GM18951 (cell line): ENCODE data around the gene SERAC1.
"Not testable (repeated sequence)": the region's sequence is repeated elsewhere in the genome, so short reads cannot be mapped to it uniquely, and the experiment has no call there.

ENCODE experiments used
- POLR2A ChIP-seq: IDR thresholded peaks from 4 replicates; pipeline ENCODE4 v1.6.1; 2011; ENCODE audit warnings: mild to moderate bottlenecking; ENCODE audit not compliant: insufficient read length, insufficient read depth; ENCODE audit errors: extremely low read depth
- in situ Hi-C: fragments of 300-500 bp; cut with MboI; formaldehyde crosslinking; loops from one replicate; pipeline ENCODE4 v1.12.0; 2022; ENCODE audit warnings: low sequenced_read_pairs, mixed read lengths, inconsistent platforms; ENCODE audit not compliant: unreplicated experiment

SERAC1 gene

GRCh38 chr6:158168040-158168289, at the start of gene SERAC1:
TSS of gene SERAC1 (minus strand) at chr6:158168262. CDS start at chr6:158158363, 9,899 bp downstream.
- in situ Hi-C loops: no loop called here
- no peak for TF ChIP-seq POLR2A

GRCh38 chr6:158213925-158214674, 46.0 kb upstream of the SERAC1 start:
- TF ChIP-seq POLR2A: no peak
- in situ Hi-C loops: loop anchor here (10.0 kb wide), 2 partner anchors 471 to 761 kb away; no protein-coding TSS in a partner anchor

GRCh38 chr6:158211273-158212055, 43.4 kb upstream of the SERAC1 start:
- TF ChIP-seq POLR2A: no peak
- in situ Hi-C loops: loop anchor here (10.0 kb wide), 2 partner anchors 473 to 763 kb away; no protein-coding TSS in a partner anchor

GRCh38 chr6:158209582-158210333, 41.7 kb upstream of the SERAC1 start:
- in situ Hi-C loops: loop anchor here (10.0 kb wide), 2 partner anchors 475 to 765 kb away; no protein-coding TSS in a partner anchor

- in situ Hi-C loops: not testable (repeated sequence)
Observed at GRCh38 chr6:158208226-158209030, 40.4 kb upstream of the SERAC1 start.

GRCh38 chr6:158207422-158207788, 39.3 kb upstream of the SERAC1 start:
- in situ Hi-C loops: no loop called here
- no peak for TF ChIP-seq POLR2A

GRCh38 chr6:158206740-158207421, 38.8 kb upstream of the SERAC1 start:
- no peak for TF ChIP-seq POLR2A
- in situ Hi-C loops: no loop called here

GRCh38 chr6:158205169-158205944, 37.3 kb upstream of the SERAC1 start:
- in situ Hi-C loops: no loop called here
- no peak for TF ChIP-seq POLR2A

GRCh38 chr6:158198461-158198860, 30.4 kb upstream of the SERAC1 start:
- in situ Hi-C loops: no loop called here
- TF ChIP-seq POLR2A: no peak

GRCh38 chr6:158194487-158195280, 26.6 kb upstream of the SERAC1 start:
- no peak for TF ChIP-seq POLR2A
- in situ Hi-C loops: no loop called here

GRCh38 chr6:158191761-158192160, 23.7 kb upstream of the SERAC1 start:
- no peak for TF ChIP-seq POLR2A
- in situ Hi-C loops: no loop called here
